Karpas-422 (cell line): Measurements from ENCODE around the gene GAB2. TPM values are rescaled to one million over a fixed set of nuclear protein-coding genes. Genes with fewer than 3 reads are reported as not detected.

Experiments used
- DNase-seq: peaks from one replicate; pipeline ENCODE4 v3.0.0-alpha.2; 2015
- H2AFZ ChIP-seq: fragments of 200-600 bp; sonication (generic); 2 replicates; pipeline ENCODE4 v1.6.1; 2014; ENCODE audit warnings: antibody characterized with exemption, low read length, mixed read lengths
- H3K27ac ChIP-seq: fragments of 200-600 bp; sonication (generic); 2 replicates; pipeline ENCODE4 v1.5.1; 2014; ENCODE audit warnings: mild to moderate bottlenecking, low read length, moderate library complexity
- H3K27me3 ChIP-seq: fragments of 200-600 bp; sonication (generic); 2 replicates; pipeline ENCODE4 v1.6.1; 2014; ENCODE audit warnings: low read length, mixed read lengths
- H3K36me3 ChIP-seq: fragments of 200-600 bp; sonication (generic); 2 replicates; pipeline ENCODE4 v1.6.1; 2014; ENCODE audit warnings: low read length, mixed read lengths; ENCODE audit not compliant: insufficient read depth
- H3K4me1 ChIP-seq: fragments of 200-600 bp; sonication (generic); 2 replicates; pipeline ENCODE4 v1.6.1; 2014; ENCODE audit warnings: mild to moderate bottlenecking, low read length, mixed read lengths
- H3K4me2 ChIP-seq: fragments of 200-600 bp; sonication (generic); 2 replicates; pipeline ENCODE4 v1.6.1; 2014; ENCODE audit warnings: low read length, low read depth, mild to moderate bottlenecking; ENCODE audit not compliant: poor library complexity, severe bottlenecking
- H3K4me3 ChIP-seq: fragments of 200-600 bp; sonication (generic); 2 replicates; pipeline ENCODE4 v1.5.1; 2014; ENCODE audit warnings: mild to moderate bottlenecking, antibody characterized with exemption, low read length, mixed read lengths
- H3K79me2 ChIP-seq: fragments of 200-600 bp; sonication (generic); 2 replicates; pipeline ENCODE4 v1.6.1; 2014; ENCODE audit warnings: mild to moderate bottlenecking, low read length, mixed read lengths
- H3K9ac ChIP-seq: fragments of 200-600 bp; sonication (generic); 2 replicates; pipeline ENCODE4 v1.6.0; 2014; ENCODE audit warnings: low read length
- H3K9me2 ChIP-seq: fragments of 200-600 bp; sonication (generic), shearing (Covaris generic); replicated peaks from 2 replicates; pipeline ENCODE4 v1.6.0; 2014; ENCODE audit warnings: mild to moderate bottlenecking, low read length, moderate library complexity; ENCODE audit not compliant: insufficient read depth
- H3K9me3 ChIP-seq: fragments of 300-700, 200-600 bp; sonication (generic); 2 replicates; pipeline ENCODE4 v1.6.1; 2014; ENCODE audit warnings: low read length, mixed read lengths
- H4K20me1 ChIP-seq: fragments of 200-600 bp; sonication (generic); 2 replicates; pipeline ENCODE4 v1.6.1; 2014; ENCODE audit warnings: mild to moderate bottlenecking, antibody characterized with exemption, low read length, low read depth; ENCODE audit not compliant: insufficient read depth
- total RNA-seq: library from RNA; depleted of rRNA; stranded (reverse); fragments of >200 nt; shearing (Covaris generic); gene quantifications from 2 replicates; pipeline ENCODE4 v1.2.3, GENCODE V29; 2014; ENCODE audit warnings: low replicate concordance; rRNA removed

Gene GAB2
- total RNA-seq, 1 experiment from 2014 or later: 2.7 TPM

DNA sequence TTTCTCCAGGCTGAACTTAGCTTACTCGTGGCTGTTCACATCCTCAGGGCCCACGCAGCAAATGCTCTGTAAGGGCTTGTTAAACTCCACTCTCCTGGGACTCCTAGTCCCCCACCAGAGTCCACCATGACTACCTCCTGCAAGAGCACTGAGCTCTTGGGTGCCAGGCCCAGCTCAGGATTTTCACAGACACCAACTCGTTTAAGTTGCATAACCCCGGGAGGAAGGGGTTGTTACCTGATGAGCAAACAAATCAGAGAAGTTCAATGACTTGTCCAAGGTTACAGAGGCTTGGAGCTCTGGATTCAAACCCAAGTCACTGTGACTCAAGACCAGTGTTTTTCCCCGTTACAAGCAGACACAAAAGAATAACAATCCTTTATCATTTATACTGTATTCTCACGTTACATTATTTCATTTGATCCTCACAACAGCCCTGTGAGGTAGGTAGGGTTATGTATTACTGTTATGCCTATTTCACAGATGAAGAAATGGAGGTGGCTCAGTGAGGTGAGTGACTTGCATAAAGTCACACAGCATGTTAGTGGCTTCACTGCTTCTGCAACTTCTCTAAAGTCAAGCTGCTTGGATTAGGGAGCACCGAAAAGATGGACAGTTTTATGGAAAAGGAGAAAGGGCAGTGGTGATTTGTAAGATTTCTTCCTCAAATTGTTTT lies 246.6 kb downstream of the GAB2 start:
- no peak for DNase-seq
- Histone ChIP-seq H3K36me3 (no peaks in the 10 kb centered on the region), H3K27ac (no peak overlapping the region), H3K4me3 (no peak overlapping the region), H3K27me3 (no peaks in the 10 kb centered on the region), H3K9me3 (no peaks in the 10 kb centered on the region), H3K4me1 (no peaks in the 10 kb centered on the region), H3K79me2 (no peaks in the 10 kb centered on the region), H3K9ac (no peak overlapping the region), H3K9me2 (no peaks in the 10 kb centered on the region), H4K20me1 (no peaks in the 10 kb centered on the region), H2AFZ (no peak overlapping the region), H3K4me2 (no peak overlapping the region)

- H3K9me2 ChIP-seq: no peaks in the 10 kb centered on the region
- no peaks in the 10 kb centered on the region for H4K20me1 ChIP-seq
- H2AFZ ChIP-seq: no peak overlapping the region
- H3K79me2 ChIP-seq: no peaks in the 10 kb centered on the region
- no peak overlapping the region for H3K9ac ChIP-seq
- no peaks in the 10 kb centered on the region for H3K27me3 ChIP-seq
- H3K9me3 ChIP-seq: no peaks in the 10 kb centered on the region
- no peak overlapping the region for H3K4me2 ChIP-seq
- no peaks in the 10 kb centered on the region for H3K36me3 ChIP-seq
- DNase-seq: no peak
- H3K4me1 ChIP-seq: no peaks in the 10 kb centered on the region
- no peak overlapping the region for H3K4me3 ChIP-seq
- H3K27ac ChIP-seq: no peak overlapping the region
Observed at GRCh38 chr11:78170413-78170812, 247.2 kb downstream of the GAB2 start.

- Histone ChIP-seq H3K9ac (no peak overlapping the region), H3K27ac (no peak overlapping the region), H3K4me3 (no peak overlapping the region), H3K4me1 (no peaks in the 10 kb centered on the region), H4K20me1 (no peaks in the 10 kb centered on the region), H3K9me2 (no peaks in the 10 kb centered on the region), H3K4me2 (no peak overlapping the region), H3K27me3 (no peaks in the 10 kb centered on the region), H2AFZ (no peak overlapping the region), H3K36me3 (no peaks in the 10 kb centered on the region), H3K9me3 (no peaks in the 10 kb centered on the region), H3K79me2 (no peaks in the 10 kb centered on the region)
- DNase-seq: no peak
Observed at GRCh38 chr11:78168539-78169477, 248.8 kb downstream of the GAB2 start.

GRCh38 chr11:78166855-78167469 lies 250.7 kb downstream of the GAB2 start:
- Histone ChIP-seq H3K79me2 (no peaks in the 10 kb centered on the region), H3K4me1 (no peaks in the 10 kb centered on the region), H3K36me3 (no peaks in the 10 kb centered on the region), H3K9ac (no peak overlapping the region), H3K4me2 (no peak overlapping the region), H3K9me3 (no peaks in the 10 kb centered on the region), H3K27me3 (no peaks in the 10 kb centered on the region), H3K4me3 (no peak overlapping the region), H2AFZ (no peak overlapping the region), H3K27ac (no peak overlapping the region), H4K20me1 (no peaks in the 10 kb centered on the region), H3K9me2 (no peaks in the 10 kb centered on the region)
- no peak for DNase-seq

Other genes starting within 250 kb of the GAB2 start
- gene KCTD21, start 229.2 kb downstream of the GAB2 start, total RNA-seq: 1.2 and 1.8 TPM in 2 replicates
- 1.7 and 2.5 TPM in 2 replicates for gene USP35, start 228.9 kb downstream of the GAB2 start, total RNA-seq
- gene NARS2, start 157.0 kb upstream of the GAB2 start, total RNA-seq: 27.3 and 33.3 TPM in 2 replicates